HG03439 (cell line): ENCODE measurements around the gene FSD1.
A peak's percentile ranks its signal among the peaks of the same experiment; 100 is the strongest.

ENCODE experiments used
- ATAC-seq: cut with Tn5 transposase; IDR thresholded peaks from one replicate; pipeline ENCODE4 v1.9.1; 2021; ENCODE audit warnings: mild to moderate bottlenecking, moderate library complexity; ENCODE audit not compliant: unreplicated experiment

FSD1 gene

DNA sequence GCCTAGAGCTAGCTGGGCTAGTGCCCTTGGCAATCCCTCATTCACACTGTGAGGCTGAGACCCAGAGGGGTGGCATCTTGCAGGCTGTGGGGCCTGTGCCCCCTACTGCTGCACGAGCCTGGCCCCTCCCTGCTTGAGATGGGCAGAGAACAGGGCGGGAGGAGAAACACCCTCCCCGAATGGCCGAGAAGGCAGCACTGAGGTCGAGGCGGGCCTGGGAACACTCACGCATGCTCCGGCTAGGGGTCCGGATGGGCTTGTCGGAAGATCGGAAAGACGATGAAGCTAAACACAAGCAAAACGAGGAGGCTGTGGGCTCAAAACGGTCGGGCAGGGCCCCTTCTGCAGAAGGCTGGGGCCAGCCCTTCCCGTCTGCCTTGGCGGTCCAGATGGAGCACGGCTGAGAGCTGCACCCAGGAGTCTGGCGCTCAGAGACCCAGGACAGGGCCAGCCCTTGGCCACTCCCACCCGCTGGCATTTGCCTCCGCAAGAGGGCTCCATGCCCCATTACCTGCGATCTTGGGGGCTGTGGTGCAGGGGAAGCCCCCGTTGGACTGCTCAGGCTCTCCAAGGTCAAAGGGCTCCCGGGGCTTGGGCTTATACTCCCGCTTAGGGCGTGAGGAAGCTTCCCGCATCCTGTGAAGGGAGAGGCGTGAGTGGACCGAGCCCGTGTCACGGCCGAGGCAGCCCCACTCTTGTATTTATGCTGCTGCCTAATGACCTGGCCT is 57.9 kb downstream of the FSD1 start:
- ATAC-seq = no peak

- no peak for ATAC-seq
These were observed 58.6 kb downstream of the FSD1 start for GRCh38 chr19:4362831-4363545.

DNA sequence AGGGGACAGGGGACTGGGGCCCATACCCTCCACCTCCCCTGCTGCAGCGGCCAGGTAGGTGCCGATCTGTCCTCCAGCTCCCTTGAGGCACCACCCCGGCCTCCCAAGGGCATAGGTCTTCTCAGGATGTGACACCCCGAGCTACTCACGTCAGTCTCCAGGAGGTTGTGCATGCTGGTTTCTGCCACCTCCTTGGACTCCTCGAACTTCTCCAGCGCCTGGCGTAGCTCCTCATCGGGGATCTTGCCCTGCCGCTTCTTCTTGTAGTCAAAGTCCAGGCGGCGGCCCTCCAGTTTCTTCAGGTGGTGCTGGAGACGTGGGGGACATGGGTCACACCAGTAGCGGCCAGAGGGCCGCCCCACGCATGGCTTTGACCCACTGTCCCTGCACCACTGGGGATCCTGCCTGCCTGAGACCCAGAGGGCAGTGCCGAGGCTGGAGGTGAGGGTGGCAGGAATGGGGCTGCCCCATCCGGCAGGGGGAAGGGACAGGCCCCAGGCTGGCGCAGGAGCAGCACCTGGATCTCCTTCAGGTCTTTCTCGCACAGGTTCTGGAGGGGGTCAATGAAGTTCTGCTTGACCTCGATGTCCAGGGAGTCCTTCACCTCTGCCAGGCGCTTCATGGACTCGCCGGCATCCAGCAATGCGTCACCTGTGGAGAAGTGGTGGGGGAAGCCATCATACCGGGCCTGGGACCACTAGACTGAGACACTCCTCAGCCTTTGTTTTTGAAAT is 59.3 kb downstream of the FSD1 start:
- ATAC-seq = no peak

DNA sequence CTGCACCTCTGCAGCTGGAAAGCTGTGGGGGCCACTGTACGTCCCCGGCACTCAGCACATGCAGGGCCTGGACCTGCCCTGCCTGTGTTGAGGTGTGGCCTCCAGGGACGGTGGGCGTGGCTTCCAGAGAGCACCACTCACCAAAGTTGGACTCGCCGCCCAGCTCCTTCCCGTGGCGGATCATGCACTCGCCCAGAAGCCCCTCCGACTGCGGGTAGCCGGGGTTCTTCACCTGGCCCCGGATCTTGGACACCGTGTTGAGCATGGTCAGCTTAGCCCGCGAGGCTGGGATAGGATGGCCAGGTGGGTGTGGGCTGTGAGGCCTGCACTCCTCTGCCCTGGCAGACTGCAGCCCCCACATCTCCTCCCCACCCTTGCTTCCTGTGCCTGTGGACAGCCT is 60.9 kb downstream of the FSD1 start:
- no peak for ATAC-seq

GRCh38 chr19:4365791-4366665 is 61.6 kb downstream of the FSD1 start:
- no peak for ATAC-seq

GRCh38 chr19:4366666-4367335 is 62.4 kb downstream of the FSD1 start:
- ATAC-seq = no peak

- ATAC-seq = no peak
These were observed 62.9 kb downstream of the FSD1 start for GRCh38 chr19:4367336-4367723.

- no peak for ATAC-seq
These were observed 63.4 kb downstream of the FSD1 start for GRCh38 chr19:4367781-4368127.

GRCh38 chr19:4368128-4368820 is 63.9 kb downstream of the FSD1 start:
- no peak for ATAC-seq

DNA sequence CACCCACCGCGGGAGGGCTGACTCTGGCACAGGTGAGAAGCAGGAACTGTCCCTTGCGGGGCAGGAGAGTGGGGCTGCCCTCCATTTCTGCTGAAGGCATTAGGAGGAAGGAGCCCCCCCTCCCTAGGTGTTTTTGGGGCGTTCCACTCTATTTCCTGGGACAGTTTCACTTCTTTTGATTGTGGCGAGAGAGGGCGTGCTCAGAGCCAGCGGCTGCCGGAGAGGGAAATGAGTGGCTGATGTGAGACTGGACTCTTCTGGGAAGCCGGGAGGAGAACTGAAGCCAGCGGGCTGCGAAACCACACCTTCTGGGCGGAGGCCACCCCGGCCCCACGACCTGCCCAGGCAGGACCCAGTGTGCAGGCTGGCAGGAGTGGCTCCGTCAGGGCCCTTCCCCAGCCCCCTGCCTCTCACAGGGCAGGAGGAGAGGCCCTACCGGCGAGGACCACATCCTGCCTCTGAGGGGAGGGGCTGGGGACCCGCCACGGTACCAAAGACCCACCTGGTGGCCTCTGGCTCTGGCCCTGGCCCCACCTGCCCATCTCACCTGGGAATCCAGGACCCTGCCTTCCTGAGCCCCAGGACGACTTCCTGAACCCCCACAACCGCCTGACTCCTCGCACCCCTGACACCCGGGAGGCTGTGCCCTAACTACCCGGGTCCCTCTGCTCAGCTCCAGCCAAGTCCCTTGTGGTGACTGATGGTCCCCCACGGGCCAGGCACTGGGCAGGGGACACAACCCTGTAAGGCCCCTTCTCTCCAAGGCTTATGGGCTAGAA is 64.9 kb downstream of the FSD1 start:
- ATAC-seq = peak; percentile 49

GRCh38 chr19:4369888-4370260 is 65.5 kb downstream of the FSD1 start:
- ATAC-seq = peak; percentile 38

- ATAC-seq = no peak
These were observed 66.1 kb downstream of the FSD1 start for GRCh38 chr19:4370418-4371041.

DNA sequence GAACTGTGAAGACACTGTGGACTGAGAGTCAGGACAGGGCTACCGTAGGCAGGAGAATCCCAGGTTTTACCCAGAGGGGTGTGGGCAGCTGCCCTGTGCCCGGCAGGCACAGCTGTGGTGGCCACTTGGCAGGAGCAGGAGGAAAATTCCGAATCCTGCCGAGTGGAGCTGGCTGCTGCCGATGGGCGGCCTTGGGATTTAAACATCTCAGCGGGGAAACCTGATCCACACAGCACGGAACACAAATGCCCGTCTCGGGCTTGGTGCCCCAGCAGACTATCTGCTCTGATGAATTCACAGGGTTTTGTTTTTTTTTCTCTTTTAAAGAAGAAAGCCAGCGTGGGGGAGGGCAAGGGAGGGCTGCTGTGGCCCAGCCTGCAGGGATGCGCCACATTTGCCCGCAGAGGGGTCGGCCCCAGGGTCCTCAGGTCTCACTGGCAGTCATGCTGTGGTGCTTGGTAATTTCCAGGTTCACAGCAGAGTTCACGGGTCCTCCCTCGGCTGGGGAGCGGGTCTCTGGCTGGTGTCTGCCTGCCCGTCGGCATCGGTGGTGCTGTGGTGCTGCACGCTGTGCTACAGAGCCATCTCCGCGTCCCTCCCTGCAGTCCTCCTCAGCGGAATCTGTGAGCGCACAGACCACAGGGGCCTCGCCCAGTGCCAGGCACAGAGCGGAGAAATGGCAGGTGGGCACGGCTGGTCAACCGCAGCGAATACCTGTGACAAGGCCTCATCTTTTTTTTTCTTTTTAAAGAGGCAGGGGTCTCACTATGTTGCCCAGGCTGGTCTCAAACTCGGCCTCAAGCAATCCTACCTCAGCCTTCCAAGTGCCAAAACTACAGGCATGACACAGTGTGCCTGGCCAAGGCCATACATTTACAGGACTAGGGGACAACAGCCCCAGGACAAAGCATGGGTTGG is 67.1 kb downstream of the FSD1 start:
- no peak for ATAC-seq

GRCh38 chr19:4372165-4373012 is 68.0 kb downstream of the FSD1 start:
- no peak for ATAC-seq

DNA sequence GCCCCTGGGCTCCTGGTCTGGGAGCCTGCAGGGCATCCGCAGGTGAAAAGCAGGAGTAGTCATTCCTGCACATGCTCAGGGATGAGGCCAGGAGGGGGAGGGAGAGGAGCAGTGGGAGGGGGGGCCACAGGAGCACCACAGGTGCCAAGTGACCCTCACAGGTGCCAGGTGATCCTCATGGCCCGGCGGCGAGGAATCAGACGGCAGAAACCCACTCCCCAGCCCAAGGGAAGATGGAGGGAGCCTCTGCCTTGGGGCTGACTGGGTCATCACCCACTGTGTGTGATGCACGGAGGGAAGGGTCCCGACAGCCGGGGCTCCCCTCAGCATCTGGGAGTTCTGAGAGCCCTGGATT is 68.6 kb downstream of the FSD1 start:
- ATAC-seq = no peak
